Endometrium (tissue), 2 donors: ENCODE data around the gene PDK1.
"Not testable (repeated sequence)": the region's sequence is repeated elsewhere in the genome, so short reads cannot be mapped to it uniquely, and the experiment has no call there.

Source experiments
- FAIRE-seq: peaks from 2 replicates; lab custom pipeline; 2012; peaks lifted over from hg19 to GRCh38; lab: Jason Lieb, UNC
- donor health status: control.
- donor health status: control.

Gene PDK1

GRCh38 chr2:172555522-172556283, at the start of gene PDK1:
Gene PDK1, plus strand, starts transcription at chr2:172556090. Its CDS starts 61 bp downstream, at chr2:172556151.
- FAIRE-seq: no peak

GRCh38 chr2:172507199-172507598, 48.7 kb upstream of the PDK1 start:
- no peak for FAIRE-seq

GRCh38 chr2:172510088-172510487, 45.8 kb upstream of the PDK1 start:
- FAIRE-seq: no peak

GRCh38 chr2:172510548-172510947, 45.3 kb upstream of the PDK1 start:
- FAIRE-seq: no peak

- FAIRE-seq: no peak
Observed at GRCh38 chr2:172512810-172513523, 42.9 kb upstream of the PDK1 start.

GRCh38 chr2:172513524-172513900, 42.4 kb upstream of the PDK1 start:
- FAIRE-seq: no peak

- FAIRE-seq: no peak
Observed at GRCh38 chr2:172513935-172514586, 41.8 kb upstream of the PDK1 start.

- FAIRE-seq: no peak
Observed at GRCh38 chr2:172516299-172516698, 39.6 kb upstream of the PDK1 start.

- FAIRE-seq: no peak
Observed at GRCh38 chr2:172518995-172519394, 36.9 kb upstream of the PDK1 start.

- FAIRE-seq: no peak
Observed at GRCh38 chr2:172525601-172526000, 30.3 kb upstream of the PDK1 start.

GRCh38 chr2:172531309-172531708, 24.6 kb upstream of the PDK1 start:
- FAIRE-seq: no peak

GRCh38 chr2:172532461-172532860, 23.4 kb upstream of the PDK1 start:
- not testable (repeated sequence) for FAIRE-seq

GRCh38 chr2:172533687-172534086, 22.2 kb upstream of the PDK1 start:
- no peak for FAIRE-seq

- FAIRE-seq: no peak
Observed at GRCh38 chr2:172535119-172535518, 20.8 kb upstream of the PDK1 start.

GRCh38 chr2:172537851-172538250, 18.0 kb upstream of the PDK1 start:
- FAIRE-seq: not testable (repeated sequence)

GRCh38 chr2:172539767-172540166, 16.1 kb upstream of the PDK1 start:
- no peak for FAIRE-seq

- FAIRE-seq: no peak
Observed at GRCh38 chr2:172540421-172540820, 15.5 kb upstream of the PDK1 start.

GRCh38 chr2:172545408-172546075, 10.3 kb upstream of the PDK1 start:
- FAIRE-seq: no peak

- no peak for FAIRE-seq
Observed at GRCh38 chr2:172549131-172549530, 6.8 kb upstream of the PDK1 start.

- not testable (repeated sequence) for FAIRE-seq
Observed at GRCh38 chr2:172549802-172550201, 6.1 kb upstream of the PDK1 start.

GRCh38 chr2:172550419-172550818, 5.5 kb upstream of the PDK1 start:
- no peak for FAIRE-seq

- no peak for FAIRE-seq
Observed at GRCh38 chr2:172551271-172551670, 4.6 kb upstream of the PDK1 start.
